AG08396 (cell line): ENCODE results near the gene OR4K17.
"Not testable (repeated sequence)": the region's sequence is repeated elsewhere in the genome, so short reads cannot be mapped to it uniquely, and the experiment has no call there.

Experiments used
- DNase-seq: peaks from one replicate; pipeline ENCODE4 v3.0.0; 2012; ENCODE audit warnings: low spot score, mixed read lengths

OR4K17 gene

GRCh38 chr14:20110438-20110837 is at the start of gene OR4K17:
Gene OR4K17 (plus strand): TSS chr14:20110739. CDS start chr14:20117500, 6,761 bp downstream.
- no peak for DNase-seq

- no peak for DNase-seq
Measured at GRCh38 chr14:20092050-20092449, 18.5 kb upstream of the OR4K17 start.

- DNase-seq = no peak
Measured at GRCh38 chr14:20093442-20093841, 17.1 kb upstream of the OR4K17 start.

GRCh38 chr14:20098926-20099770 is 11.4 kb upstream of the OR4K17 start:
- DNase-seq = not testable (repeated sequence)

- DNase-seq = no peak
Measured at GRCh38 chr14:20112321-20112720, 1.8 kb downstream of the OR4K17 start.

GRCh38 chr14:20116748-20117147 is 6.2 kb downstream of the OR4K17 start:
- no peak for DNase-seq

- DNase-seq = no peak
Measured at GRCh38 chr14:20118795-20119194, 8.3 kb downstream of the OR4K17 start.

- DNase-seq = no peak
Measured at GRCh38 chr14:20138520-20138919, 28.0 kb downstream of the OR4K17 start, which contains the start of gene OR4N5. Gene OR4N5 (plus strand): TSS chr14:20138820. CDS start chr14:20143736, 4,916 bp downstream.

GRCh38 chr14:20143911-20144310 is 33.4 kb downstream of the OR4K17 start:
- DNase-seq = no peak

GRCh38 chr14:20144820-20145219 is 34.3 kb downstream of the OR4K17 start:
- DNase-seq = no peak

GRCh38 chr14:20164462-20164861 is 53.9 kb downstream of the OR4K17 start:
- DNase-seq = no peak

GRCh38 chr14:20167091-20167490 is 56.6 kb downstream of the OR4K17 start:
- DNase-seq = no peak

- not testable (repeated sequence) for DNase-seq
Measured at GRCh38 chr14:20169852-20170251, 59.3 kb downstream of the OR4K17 start.
